Measurements from ENCODE around the gene SCNM1. TPM values are rescaled to one million over a fixed set of nuclear protein-coding genes. Genes with fewer than 3 reads are reported as not detected.
"Not testable (repeated sequence)": the region's sequence is repeated elsewhere in the genome, so short reads cannot be mapped to it uniquely, and the experiment has no call there.

The SCNM1 gene
- total RNA-seq, 1 donor from 2014 or later: 34.9 TPM

GRCh38 chr1:151175041-151175741 lies 9.2 kb downstream of the SCNM1 start:
- no peak overlapping the region for H3K4me3 Mint-ChIP-seq
- no peaks in the 10 kb centered on the region for H3K4me1 Mint-ChIP-seq
- no peak for TF ChIP-seq CTCF (IDR thresholded peaks at IDR 0.05; ENCODE audit: unreplicated experiment)
- DNase-seq (ENCODE audit: low spot score in 2 of 2, unreplicated experiment in 2 of 2): no peak
- no peaks in the 10 kb centered on the region for H3K27me3 Mint-ChIP-seq (ENCODE audit: low read depth)
- H3K36me3 Mint-ChIP-seq: peaks cover 28% of the 10 kb centered on the region
- no peak overlapping the region for H3K27ac Mint-ChIP-seq
- H3K9me3 Mint-ChIP-seq: no peaks in the 10 kb centered on the region

- no peak for TF ChIP-seq CTCF (IDR thresholded peaks at IDR 0.05; ENCODE audit: unreplicated experiment)
- no peak within 1 kb of the TSS for H3K4me3 Mint-ChIP-seq
Observed at GRCh38 chr1:151175863-151176262, 9.9 kb downstream of the SCNM1 start, which contains the start of gene TMOD4. Gene TMOD4, minus strand, starts transcription at chr1:151175981. Its CDS starts 1,106 bp downstream, at chr1:151174875.

GRCh38 chr1:151176514-151177045 lies 10.6 kb downstream of the SCNM1 start:
- TF ChIP-seq CTCF (IDR thresholded peaks at IDR 0.05; ENCODE audit: unreplicated experiment): no peak

More at GRCh38 chr1:151175863-151176262, 9.9 kb downstream of the SCNM1 start, which contains the start of gene TMOD4:
- Mint-ChIP-seq H3K9me3 (no peaks in the 10 kb centered on the region), H3K4me1 (no peaks in the 10 kb centered on the region), H3K27ac (no peak within 1 kb of the TSS), H3K36me3 (peaks cover 32% of the 10 kb centered on the region), H3K27me3 (ENCODE audit: low read depth) (no peaks in the 10 kb centered on the region)
- no peak for DNase-seq (ENCODE audit: low spot score in 2 of 2, unreplicated experiment in 2 of 2)

DNA sequence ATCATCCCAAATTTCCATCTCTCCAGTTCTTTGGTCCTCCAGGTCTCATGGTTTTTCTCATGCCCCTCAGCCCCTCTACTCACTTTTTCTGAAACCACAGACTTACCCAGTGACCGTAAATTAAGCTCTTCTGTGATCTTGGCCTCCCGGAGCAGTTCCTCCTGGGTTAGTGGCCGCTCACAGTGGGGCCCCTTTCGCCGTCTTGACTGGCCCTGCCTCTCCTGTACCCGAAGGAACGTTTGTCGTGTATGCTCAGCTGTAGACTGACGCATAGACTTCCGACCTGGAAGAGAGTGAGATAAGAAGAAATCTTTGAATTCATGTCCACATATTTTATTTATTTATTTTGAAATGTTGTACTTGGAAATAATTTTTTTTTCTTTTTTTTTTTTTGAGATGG lies 18.3 kb downstream of the SCNM1 start:
- Mint-ChIP-seq H3K9me3 (no peaks in the 10 kb centered on the region), H3K36me3 (peaks cover 47% of the 10 kb centered on the region), H3K27me3 (ENCODE audit: low read depth) (no peaks in the 10 kb centered on the region), H3K4me3 (no peak overlapping the region), H3K4me1 (peaks cover 13% of the 10 kb centered on the region), H3K27ac (no peak overlapping the region)
- DNase-seq (ENCODE audit: low spot score in 2 of 2, unreplicated experiment in 2 of 2): no peak
- no peak for TF ChIP-seq CTCF (IDR thresholded peaks at IDR 0.05; ENCODE audit: unreplicated experiment)

More at GRCh38 chr1:151176514-151177045, 10.6 kb downstream of the SCNM1 start:
- Mint-ChIP-seq H3K27me3 (ENCODE audit: low read depth) (no peaks in the 10 kb centered on the region), H3K9me3 (no peaks in the 10 kb centered on the region), H3K4me3 (no peak overlapping the region), H3K27ac (no peak overlapping the region), H3K36me3 (peaks cover 38% of the 10 kb centered on the region), H3K4me1 (no peaks in the 10 kb centered on the region)
- DNase-seq (ENCODE audit: low spot score in 2 of 2, unreplicated experiment in 2 of 2): no peak

DNA sequence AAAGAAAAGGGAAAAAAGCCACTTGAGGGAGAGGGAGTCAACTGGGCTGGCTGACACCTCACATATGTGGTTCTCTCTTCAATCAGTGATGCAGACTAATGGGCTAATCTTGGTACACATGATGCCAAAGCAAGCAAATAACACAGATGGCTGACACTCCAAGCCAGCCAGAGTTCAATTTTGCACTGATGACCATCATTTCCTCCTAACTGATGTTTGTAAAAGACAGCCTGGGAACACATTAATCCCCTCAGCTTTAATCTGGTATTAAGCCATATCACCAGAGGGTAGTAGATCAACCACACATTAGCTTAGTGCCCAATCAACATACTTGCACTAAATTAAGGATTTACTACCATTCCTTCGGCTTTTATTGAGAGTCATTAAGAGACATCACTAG lies 21.3 kb downstream of the SCNM1 start:
- H3K4me3 Mint-ChIP-seq: no peak overlapping the region
- no peak for DNase-seq (ENCODE audit: low spot score in 2 of 2, unreplicated experiment in 2 of 2)
- no peak overlapping the region for H3K27ac Mint-ChIP-seq
- TF ChIP-seq CTCF (IDR thresholded peaks at IDR 0.05; ENCODE audit: unreplicated experiment): no peak
- no peaks in the 10 kb centered on the region for H3K9me3 Mint-ChIP-seq
- peaks cover 19% of the 10 kb centered on the region for H3K4me1 Mint-ChIP-seq
- H3K36me3 Mint-ChIP-seq: peaks cover 27% of the 10 kb centered on the region
- H3K27me3 Mint-ChIP-seq (ENCODE audit: low read depth): peaks cover 2% of the 10 kb centered on the region

DNA sequence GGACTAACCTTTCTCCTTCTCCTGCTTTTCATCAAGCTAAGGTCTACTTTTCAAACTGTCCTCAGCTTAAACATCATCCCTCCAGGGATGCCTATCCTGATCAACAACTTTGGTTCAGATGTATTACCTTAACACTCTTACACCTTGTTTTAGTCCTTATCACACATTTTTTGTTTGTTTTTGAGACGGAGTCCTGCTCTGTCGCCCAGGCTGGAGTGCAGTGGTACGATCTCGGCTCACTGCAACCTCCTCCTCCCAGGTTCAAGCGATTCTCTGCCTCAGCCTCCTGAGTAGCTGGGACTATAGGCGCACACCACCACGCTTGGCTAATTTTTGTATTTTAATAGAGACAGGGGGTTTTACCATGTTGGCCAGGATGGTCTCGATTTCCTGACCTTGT lies 22.7 kb downstream of the SCNM1 start:
- H3K9me3 Mint-ChIP-seq; DNase-seq (ENCODE audit: low spot score in 2 of 2, unreplicated experiment in 2 of 2); H3K27me3 Mint-ChIP-seq (ENCODE audit: low read depth): not testable (repeated sequence)
- Mint-ChIP-seq H3K4me3 (peak overlapping the region; percentile 99), H3K36me3 (peaks cover 17% of the 10 kb centered on the region), H3K27ac (peak overlapping the region; percentile 100), H3K4me1 (peaks cover 19% of the 10 kb centered on the region)
